Bronchial epithelial cell (primary cell): Measurements from ENCODE around the gene RPUSD3. TPM values are rescaled to one million over a fixed set of nuclear protein-coding genes. Genes with fewer than 3 reads are reported as not detected.

Source experiments
- DNase-seq: peaks from one replicate; pipeline ENCODE4 v3.0.0-alpha.2; 2010; ENCODE audit warnings: low read depth
- FAIRE-seq: peaks from 2 replicates; lab custom pipeline; 2011; peaks lifted over from hg19 to GRCh38; lab: Jason Lieb, UNC
- H3K27me3 ChIP-seq: 2 replicates; pipeline ENCODE4 v1.5.1; 2011; ENCODE audit warnings: low read length; ENCODE audit not compliant: control insufficient read depth, insufficient read depth
- H3K36me3 ChIP-seq: 2 replicates; pipeline ENCODE4 v1.5.1; 2011; ENCODE audit warnings: low read length; ENCODE audit not compliant: control insufficient read depth, insufficient read depth
- H3K4me3 ChIP-seq: 2 replicates; pipeline ENCODE4 v1.5.1; 2011; ENCODE audit warnings: mild to moderate bottlenecking, low read depth, low read length, control low read depth
- total RNA-seq: library from RNA; depleted of rRNA; stranded (reverse); fragments of >200 nt; gene quantifications from 2 replicates; pipeline ENCODE4 v1.2.1, GENCODE V29; 2014
- TF ChIP-seq, protein P1 (sequence below): IDR thresholded peaks from 2 replicates; pipeline ENCODE4 v1.5.1; 2011; ENCODE audit warnings: mild to moderate bottlenecking, moderate library complexity, low read length, control low read depth, inconsistent platforms; ENCODE audit not compliant: insufficient read depth, severe bottlenecking

RPUSD3 gene
- total RNA-seq, 1 donor from 2014 or later, result 34.5 TPM

DNA sequence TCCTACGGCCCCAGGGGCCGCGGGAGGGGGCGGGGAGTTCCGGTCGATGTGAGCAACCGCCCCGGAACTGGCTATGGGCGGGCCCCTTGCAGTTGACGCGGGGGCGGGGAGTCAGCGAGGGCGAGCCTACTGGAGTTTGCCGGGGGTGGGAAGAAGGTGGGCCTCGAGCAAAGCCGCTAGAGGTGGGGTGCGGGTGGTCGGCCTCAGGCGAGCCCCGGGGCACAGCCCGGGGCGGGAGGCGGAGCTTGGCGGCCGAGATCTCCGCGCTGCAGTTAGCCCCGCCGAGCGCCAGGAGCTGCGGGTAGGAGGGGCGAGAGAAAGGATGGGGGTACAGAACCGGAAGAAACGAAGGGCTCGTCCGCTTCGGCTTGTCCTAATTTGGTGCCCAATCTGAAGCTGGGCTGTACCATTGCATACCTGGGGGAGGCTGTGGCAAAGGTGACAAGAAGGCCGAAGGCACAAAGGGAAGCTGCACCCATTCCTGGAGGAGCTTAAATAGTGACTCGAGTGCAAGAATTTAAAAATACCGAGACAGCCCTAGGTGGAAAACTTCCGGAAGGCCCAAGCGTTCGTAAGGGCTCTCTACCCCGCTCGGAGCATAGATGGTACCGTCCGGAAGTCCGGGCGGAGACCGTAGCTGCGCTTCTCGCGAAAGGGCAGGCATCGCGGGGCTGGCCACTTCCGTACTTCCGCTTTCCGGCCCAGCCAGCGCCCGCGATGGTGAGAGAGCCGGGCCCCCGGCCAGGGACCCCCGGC, 51.2 kb downstream of the RPUSD3 start, which contains the start of the genes ARPC4 and TADA3:
Gene ARPC4 (plus strand): TSS at position 678 of the 756 bp plus-strand sequence. CDS start 40 bp downstream, at position 718.
Gene TADA3 (minus strand): TSS at position 69 of the 756 bp plus-strand sequence. CDS start 1,007 bp downstream, outside the sequence.
- Histone ChIP-seq H3K27me3 (no peaks in the 10 kb centered on the region), H3K36me3 (peaks cover 14% of the 10 kb centered on the region), H3K4me3 (peak within 1 kb of the TSS; percentile 94)
- no peak for FAIRE-seq
- TF ChIP-seq, protein P1, sequence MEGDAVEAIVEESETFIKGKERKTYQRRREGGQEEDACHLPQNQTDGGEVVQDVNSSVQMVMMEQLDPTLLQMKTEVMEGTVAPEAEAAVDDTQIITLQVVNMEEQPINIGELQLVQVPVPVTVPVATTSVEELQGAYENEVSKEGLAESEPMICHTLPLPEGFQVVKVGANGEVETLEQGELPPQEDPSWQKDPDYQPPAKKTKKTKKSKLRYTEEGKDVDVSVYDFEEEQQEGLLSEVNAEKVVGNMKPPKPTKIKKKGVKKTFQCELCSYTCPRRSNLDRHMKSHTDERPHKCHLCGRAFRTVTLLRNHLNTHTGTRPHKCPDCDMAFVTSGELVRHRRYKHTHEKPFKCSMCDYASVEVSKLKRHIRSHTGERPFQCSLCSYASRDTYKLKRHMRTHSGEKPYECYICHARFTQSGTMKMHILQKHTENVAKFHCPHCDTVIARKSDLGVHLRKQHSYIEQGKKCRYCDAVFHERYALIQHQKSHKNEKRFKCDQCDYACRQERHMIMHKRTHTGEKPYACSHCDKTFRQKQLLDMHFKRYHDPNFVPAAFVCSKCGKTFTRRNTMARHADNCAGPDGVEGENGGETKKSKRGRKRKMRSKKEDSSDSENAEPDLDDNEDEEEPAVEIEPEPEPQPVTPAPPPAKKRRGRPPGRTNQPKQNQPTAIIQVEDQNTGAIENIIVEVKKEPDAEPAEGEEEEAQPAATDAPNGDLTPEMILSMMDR, result no peak
- DNase-seq, result peak; percentile 89

DNA sequence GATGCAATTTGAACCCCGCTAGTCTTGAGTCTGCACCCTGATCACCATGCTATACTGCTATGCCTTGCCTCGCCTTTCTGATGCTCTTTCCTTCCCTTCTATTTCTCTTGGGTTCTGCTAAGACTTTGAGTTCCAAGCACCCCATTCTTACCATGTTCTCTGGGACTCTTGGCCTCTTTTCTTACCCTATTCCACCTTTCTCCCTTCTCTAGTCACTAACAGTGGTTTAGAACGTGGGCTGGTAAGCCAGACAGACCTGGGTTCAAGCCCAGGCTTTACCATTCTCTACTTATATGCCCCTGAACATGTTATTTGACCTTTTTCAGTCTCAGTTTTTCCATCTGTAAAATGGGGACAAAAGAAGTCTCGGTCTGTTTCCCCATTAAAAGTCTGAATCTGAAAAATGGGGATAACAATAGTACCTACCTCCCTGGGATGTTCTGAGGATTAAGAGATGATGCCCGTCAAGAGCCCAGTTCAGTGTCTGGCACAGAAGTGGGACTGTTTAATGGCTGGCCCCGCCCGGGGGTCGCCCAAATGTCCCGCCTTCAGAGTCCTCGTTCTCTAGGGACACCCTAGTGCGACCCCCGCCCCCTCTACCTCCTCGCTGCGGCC, 51.9 kb downstream of the RPUSD3 start:
- FAIRE-seq (no peak), DNase-seq (no peak)
- Histone ChIP-seq H3K27me3 (no peaks in the 10 kb centered on the region), H3K4me3 (peak overlapping the region; percentile 94), H3K36me3 (peaks cover 12% of the 10 kb centered on the region)
- TF ChIP-seq, protein P1, result no peak

DNA sequence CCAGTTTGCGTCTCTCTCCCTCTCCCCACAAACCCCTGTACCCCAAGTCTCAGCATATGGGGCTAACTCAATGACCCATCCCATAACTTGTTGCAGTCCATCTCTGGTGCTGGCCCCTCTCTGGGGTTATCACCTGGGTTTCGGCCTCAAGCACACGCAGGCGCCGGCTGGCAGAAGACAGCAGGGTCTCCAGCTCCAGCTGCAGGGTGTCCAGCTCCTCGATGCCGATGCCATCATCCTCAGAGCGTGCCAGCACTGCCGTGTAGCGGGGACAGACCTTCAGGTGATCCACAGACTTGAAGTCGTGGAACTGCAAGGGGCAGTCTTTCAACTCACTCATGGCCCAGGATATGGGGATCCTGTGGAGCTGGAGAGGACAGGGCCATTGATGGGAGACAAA, 52.7 kb downstream of the RPUSD3 start:
- Histone ChIP-seq H3K36me3 (peaks cover 14% of the 10 kb centered on the region), H3K27me3 (no peaks in the 10 kb centered on the region), H3K4me3 (no peak overlapping the region)
- DNase-seq (no peak), FAIRE-seq (no peak)
- TF ChIP-seq, protein P1, result no peak

Other genes with a start within 250 kb of the RPUSD3 start
- 32.9 and 44.9 TPM in 2 replicates for gene MTMR14, start 194.5 kb downstream of the RPUSD3 start, total RNA-seq
- not detected in 2 replicates for gene CPNE9, start 140.2 kb downstream of the RPUSD3 start, total RNA-seq
- 14.0 and 14.7 TPM in 2 replicates for gene BRPF1, start 112.3 kb downstream of the RPUSD3 start, total RNA-seq
- gene OGG1, start 94.1 kb downstream of the RPUSD3 start, total RNA-seq, result 21.6 and 26.5 TPM in 2 replicates
- gene CAMK1, start 74.1 kb downstream of the RPUSD3 start, total RNA-seq, result 18.2 and 36.4 TPM in 2 replicates
- 46.9 and 78.5 TPM in 2 replicates for gene TADA3, start 51.5 kb downstream of the RPUSD3 start, total RNA-seq
- gene ARPC4, start 50.9 kb downstream of the RPUSD3 start, total RNA-seq, result 192 and 204 TPM in 2 replicates
- gene TTLL3, start 33.7 kb downstream of the RPUSD3 start, total RNA-seq, result 11.3 and 17.3 TPM in 2 replicates
- not detected in 2 replicates for gene CIDEC, start 36.2 kb upstream of the RPUSD3 start, total RNA-seq
- gene JAGN1, start 46.6 kb upstream of the RPUSD3 start, total RNA-seq, result 24.5 and 35.5 TPM in 2 replicates
- gene IL17RE, start 58.8 kb upstream of the RPUSD3 start, total RNA-seq, result 0.53 and 2.6 TPM in 2 replicates
- gene IL17RC, start 73.1 kb upstream of the RPUSD3 start, total RNA-seq, result 21.1 and 31.7 TPM in 2 replicates
- 22.1 and 35.8 TPM in 2 replicates for gene CRELD1, start 89.8 kb upstream of the RPUSD3 start, total RNA-seq
- gene PRRT3, start 108.4 kb upstream of the RPUSD3 start, total RNA-seq, result 0.26 and 0.38 TPM in 2 replicates
- 48.1 and 49.5 TPM in 2 replicates for gene EMC3, start 142.8 kb upstream of the RPUSD3 start, total RNA-seq
- 2.1 and 2.6 TPM in 2 replicates for gene FANCD2, start 182.4 kb upstream of the RPUSD3 start, total RNA-seq